Stimulated activated naive CD8-positive, alpha-beta T cell treated with anti-CD3 and anti-CD28 coated beads, Interleukin-15, Interleukin-2, amounts not matched to agents 100 U/mL and 50 U/mL, for 24 hours (primary cell): Measurements from ENCODE around the gene ZNF512B.
"Not testable (repeated sequence)": the region's sequence is repeated elsewhere in the genome, so short reads cannot be mapped to it uniquely, and the experiment has no call there.

Experiments
- ATAC-seq: fragments of 150-1000 bp; cut with Tn5 transposase; one replicate; pipeline ENCODE4 v1.10.0; 2021
- DNase-seq: peaks from one replicate; pipeline ENCODE4 v3.0.0; 2021

The ZNF512B gene

GRCh38 chr20:63934271-63935068 is 35.3 kb downstream of the ZNF512B start:
- no peak for DNase-seq
- ATAC-seq, result no peak

GRCh38 chr20:63933646-63934045 is 36.1 kb downstream of the ZNF512B start:
- ATAC-seq, result no peak
- no peak for DNase-seq

GRCh38 chr20:63932606-63933160 is 37.0 kb downstream of the ZNF512B start:
- DNase-seq (no peak), ATAC-seq (no peak)

GRCh38 chr20:63931735-63932134 is 38.0 kb downstream of the ZNF512B start:
- DNase-seq, result no peak
- no peak for ATAC-seq

GRCh38 chr20:63930971-63931553 is 38.7 kb downstream of the ZNF512B start:
- no peak for ATAC-seq
- DNase-seq, result no peak

GRCh38 chr20:63929473-63929883 is 40.3 kb downstream of the ZNF512B start:
- not testable (repeated sequence) for ATAC-seq, DNase-seq

- no peak for DNase-seq
- no peak for ATAC-seq
Measured at GRCh38 chr20:63929071-63929470, 40.7 kb downstream of the ZNF512B start.

- ATAC-seq (no peak), DNase-seq (no peak)
Measured at GRCh38 chr20:63926298-63926697, 43.4 kb downstream of the ZNF512B start.

GRCh38 chr20:63924241-63924640 is 45.5 kb downstream of the ZNF512B start:
- ATAC-seq, result no peak
- DNase-seq, result no peak

GRCh38 chr20:63923651-63924050 is 46.1 kb downstream of the ZNF512B start:
- DNase-seq (no peak), ATAC-seq (no peak)

GRCh38 chr20:63920226-63920625 is 49.5 kb downstream of the ZNF512B start:
- no peak for ATAC-seq
- no peak for DNase-seq

- DNase-seq, result no peak
- ATAC-seq, result no peak
Measured at GRCh38 chr20:63919130-63919529, 50.6 kb downstream of the ZNF512B start.

- ATAC-seq, result no peak
Measured at GRCh38 chr20:63917811-63918210, 51.9 kb downstream of the ZNF512B start.

GRCh38 chr20:63916371-63916939 is 53.3 kb downstream of the ZNF512B start:
- ATAC-seq, DNase-seq: not testable (repeated sequence)

More at GRCh38 chr20:63917811-63918210, 51.9 kb downstream of the ZNF512B start:
- no peak for DNase-seq

- no peak for DNase-seq
- ATAC-seq, result no peak
Measured at GRCh38 chr20:63915471-63915870, 54.3 kb downstream of the ZNF512B start.

GRCh38 chr20:63913768-63914167 is 56.0 kb downstream of the ZNF512B start:
- DNase-seq (no peak), ATAC-seq (no peak)

GRCh38 chr20:63911176-63911575 is 58.6 kb downstream of the ZNF512B start:
- no peak for DNase-seq

GRCh38 chr20:63908008-63908682 is 61.6 kb downstream of the ZNF512B start:
- no peak for DNase-seq
- ATAC-seq, result no peak

More at GRCh38 chr20:63911176-63911575, 58.6 kb downstream of the ZNF512B start:
- ATAC-seq, result no peak
